ENCODE measurements around the gene ZNF579. TPM values are rescaled to one million over a fixed set of nuclear protein-coding genes. Genes with fewer than 3 reads are reported as not detected.

The ZNF579 gene
- polyA plus RNA-seq, 1 donor (not counting 4 experiments of a cell fraction or from before 2014, with no cell fraction given), result 1.5 TPM

GRCh38 chr19:55592391-55593090, 11.9 kb upstream of the ZNF579 start:
- no peaks in the 10 kb centered on the region for H3K9me3 ChIP-seq (ENCODE audit: control insufficient read depth, low read depth, low read length)
- no peaks in the 10 kb centered on the region for H4K20me1 ChIP-seq (ENCODE audit: control insufficient read depth, extremely low read depth, insufficient read depth, low read length)
- H3K4me1 ChIP-seq (ENCODE audit: control insufficient read depth, extremely low read depth, insufficient read depth, low read length), result peaks cover under 1% of the 10 kb centered on the region
- H3K9ac ChIP-seq (ENCODE audit: control insufficient read depth, extremely low read depth, insufficient read depth, low read length), result no peak overlapping the region
- peaks cover 5 to 13% of the 10 kb centered on the region in 2 experiments for H3K36me3 ChIP-seq (ENCODE audit: control insufficient read depth in 2 of 2, extremely low read depth in 1 of 2, insufficient read depth in 2 of 2, low read length in 2 of 2)
- dilution Hi-C loops (cut with MboI; ENCODE audit: extremely low pct_ligation_motif_present, low sequenced_read_pairs), result no loop called here
- H3K79me2 ChIP-seq (ENCODE audit: control insufficient read depth, insufficient read depth, low read length), result no peaks in the 10 kb centered on the region
- no peak overlapping the region for H2AFZ ChIP-seq (ENCODE audit: control insufficient read depth, low read length)
- H3K27me3 ChIP-seq (ENCODE audit: control insufficient read depth, extremely low read depth, insufficient read depth, low read length), result no peaks in the 10 kb centered on the region
- H3K4me3 ChIP-seq (ENCODE audit: control insufficient read depth in 2 of 3, extremely low read depth in 1 of 3, insufficient read depth in 2 of 3, low read depth in 1 of 3, low read length in 3 of 3), result no peak overlapping the region
- no peaks in the 10 kb centered on the region for H3K9me1 ChIP-seq (ENCODE audit: control insufficient read depth, extremely low read depth, insufficient read depth, low read length)
- no peak overlapping the region for H3K27ac ChIP-seq (ENCODE audit: control insufficient read depth, insufficient read depth, low read length)
- DNase-seq (ENCODE audit: low read depth, low spot score) (no peak), FAIRE-seq (no peak)
- no peak overlapping the region for H3K4me2 ChIP-seq (ENCODE audit: control insufficient read depth, extremely low read depth, insufficient read depth, low read depth, low read length)
- no peak for TF ChIP-seq EZH2 (IDR thresholded peaks at IDR 0.05; ENCODE audit: low read length)
- no peak for TF ChIP-seq CTCF (optimal IDR thresholded peaks at IDR 0.05 in 1 of 3, IDR thresholded peaks at IDR 0.05 in 1 of 3, conservative IDR thresholded peaks at IDR 0.05 in 1 of 3; ENCODE audit: extremely low read depth in 1 of 3, insufficient read depth in 2 of 3, low read length in 3 of 3)

GRCh38 chr19:55591555-55591954, 10.9 kb upstream of the ZNF579 start:
- no peaks in the 10 kb centered on the region for H3K27me3 ChIP-seq (ENCODE audit: control insufficient read depth, extremely low read depth, insufficient read depth, low read length)
- H3K9ac ChIP-seq (ENCODE audit: control insufficient read depth, extremely low read depth, insufficient read depth, low read length), result no peak overlapping the region
- peaks cover 0 to 13% of the 10 kb centered on the region in 2 experiments for H3K36me3 ChIP-seq (ENCODE audit: control insufficient read depth in 2 of 2, extremely low read depth in 1 of 2, insufficient read depth in 2 of 2, low read length in 2 of 2)
- H3K79me2 ChIP-seq (ENCODE audit: control insufficient read depth, insufficient read depth, low read length), result no peaks in the 10 kb centered on the region
- no peak for DNase-seq (ENCODE audit: low read depth, low spot score)
- peaks cover 9% of the 10 kb centered on the region for H3K4me1 ChIP-seq (ENCODE audit: control insufficient read depth, extremely low read depth, insufficient read depth, low read length)
- H3K27ac ChIP-seq (ENCODE audit: control insufficient read depth, insufficient read depth, low read length), result no peak overlapping the region
- no peaks in the 10 kb centered on the region for H3K9me1 ChIP-seq (ENCODE audit: control insufficient read depth, extremely low read depth, insufficient read depth, low read length)
- dilution Hi-C loops (cut with MboI; ENCODE audit: extremely low pct_ligation_motif_present, low sequenced_read_pairs), result no loop called here
- no peaks in the 10 kb centered on the region for H4K20me1 ChIP-seq (ENCODE audit: control insufficient read depth, extremely low read depth, insufficient read depth, low read length)
- no peak overlapping the region for H3K4me3 ChIP-seq (ENCODE audit: control insufficient read depth in 2 of 3, extremely low read depth in 1 of 3, insufficient read depth in 2 of 3, low read depth in 1 of 3, low read length in 3 of 3)
- no peak overlapping the region for H3K4me2 ChIP-seq (ENCODE audit: control insufficient read depth, extremely low read depth, insufficient read depth, low read depth, low read length)
- no peak for FAIRE-seq
- no peak overlapping the region for H2AFZ ChIP-seq (ENCODE audit: control insufficient read depth, low read length)
- H3K9me3 ChIP-seq (ENCODE audit: control insufficient read depth, low read depth, low read length), result no peaks in the 10 kb centered on the region
- TF ChIP-seq EZH2 (IDR thresholded peaks at IDR 0.05; ENCODE audit: low read length) (no peak), CTCF (optimal IDR thresholded peaks at IDR 0.05 in 1 of 3, IDR thresholded peaks at IDR 0.05 in 1 of 3, conservative IDR thresholded peaks at IDR 0.05 in 1 of 3; ENCODE audit: extremely low read depth in 1 of 3, insufficient read depth in 2 of 3, low read length in 3 of 3) (no peak)
